ENCODE measurements around the gene CHRM2.

Gene CHRM2

GRCh38 chr7:137036768-137037167 is 168.3 kb downstream of the CHRM2 start:
- DNase-seq = no peak

- DNase-seq = no peak
Measured at GRCh38 chr7:137038706-137039105, 170.3 kb downstream of the CHRM2 start.

- DNase-seq = no peak
Measured at GRCh38 chr7:137040745-137041144, 172.3 kb downstream of the CHRM2 start.

- DNase-seq = no peak
Measured at GRCh38 chr7:137045573-137045972, 177.1 kb downstream of the CHRM2 start.

DNA sequence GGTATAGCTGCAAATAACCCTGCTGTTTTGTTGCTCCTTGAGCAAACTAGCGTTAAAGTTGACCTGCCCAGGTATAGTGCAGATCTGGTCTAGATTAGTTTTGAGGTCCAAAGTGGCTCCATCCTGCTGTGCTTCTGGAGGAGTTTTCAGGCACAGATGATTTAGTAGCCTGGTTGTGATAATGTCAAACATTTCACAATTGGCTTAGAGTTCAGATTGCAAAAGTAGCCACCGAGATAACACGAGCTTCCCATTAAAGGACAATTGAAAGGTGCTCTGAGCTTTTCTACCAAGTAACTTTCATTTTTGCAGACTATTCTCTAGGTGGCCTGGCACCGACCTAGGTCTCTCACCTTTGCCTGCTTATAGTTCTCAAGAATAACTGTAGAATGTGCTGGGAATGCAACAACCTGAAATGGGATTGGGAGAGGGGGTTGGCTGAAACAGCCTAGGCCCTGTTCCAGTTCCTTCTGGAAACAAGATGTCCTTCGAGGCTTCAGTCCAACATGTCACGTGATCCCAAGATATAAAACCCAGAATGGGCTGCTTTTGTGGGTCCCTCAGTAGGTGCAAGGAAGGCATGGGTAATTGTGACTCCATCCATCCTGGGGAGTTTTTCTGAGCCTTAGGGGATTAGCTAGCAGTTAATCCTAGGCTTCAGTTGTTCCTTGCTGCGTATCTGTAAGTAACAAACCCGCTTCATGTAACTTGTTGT is 201.0 kb downstream of the CHRM2 start:
- DNase-seq = no peak

Data from activated gamma-delta T cell treated with Interleukin-2 at 50 U/mL for 16 hours (primary cell).